ENCODE data around the gene SEC62.

SEC62 gene, protein sequence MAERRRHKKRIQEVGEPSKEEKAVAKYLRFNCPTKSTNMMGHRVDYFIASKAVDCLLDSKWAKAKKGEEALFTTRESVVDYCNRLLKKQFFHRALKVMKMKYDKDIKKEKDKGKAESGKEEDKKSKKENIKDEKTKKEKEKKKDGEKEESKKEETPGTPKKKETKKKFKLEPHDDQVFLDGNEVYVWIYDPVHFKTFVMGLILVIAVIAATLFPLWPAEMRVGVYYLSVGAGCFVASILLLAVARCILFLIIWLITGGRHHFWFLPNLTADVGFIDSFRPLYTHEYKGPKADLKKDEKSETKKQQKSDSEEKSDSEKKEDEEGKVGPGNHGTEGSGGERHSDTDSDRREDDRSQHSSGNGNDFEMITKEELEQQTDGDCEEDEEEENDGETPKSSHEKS

GRCh38 chr3:169966428-169966950 is at the start of gene SEC62:
Gene SEC62, plus strand, starts transcription at chr3:169966807. Its CDS starts 16 bp downstream, at chr3:169966823.
- H3K9me3 ChIP-seq (replicated peaks; ENCODE audit: insufficient read depth, low read length): no peaks in the 10 kb centered on the region
- DNase-seq: peak; percentile 97
- H3F3A ChIP-seq (ENCODE audit: insufficient read depth, low read length): peaks cover 17% of the 10 kb centered on the region
- H3K27me3 ChIP-seq (replicated peaks; ENCODE audit: insufficient read depth, low read length): no peaks in the 10 kb centered on the region
- H3K4me3 ChIP-seq (ENCODE audit: low read length): peak within 1 kb of the TSS; percentile 73
- H4K20me1 ChIP-seq (ENCODE audit: insufficient read depth, low read length): peaks cover 20% of the 10 kb centered on the region; the same call in 1 of the 2 replicates
- TF ChIP-seq EZH2phosphoT487 (IDR thresholded peaks at IDR 0.05; ENCODE audit: low read length) (no peak), CTCF (IDR thresholded peaks at IDR 0.05; ENCODE audit: low read length) (peak; percentile 65)
- peak within 1 kb of the TSS; percentile 89 for H3K4me2 ChIP-seq (ENCODE audit: low read depth, low read length)
- H2AFZ ChIP-seq (ENCODE audit: low read length): peak within 1 kb of the TSS; percentile 81
- H3K36me3 ChIP-seq (replicated peaks; ENCODE audit: insufficient read depth, low read length): no peaks in the 10 kb centered on the region
- H3K27ac ChIP-seq (ENCODE audit: low read length): peak within 1 kb of the TSS; percentile 60; the same call in 1 of the 2 replicates
- H3K79me2 ChIP-seq (ENCODE audit: low read length): peaks cover 57% of the 10 kb centered on the region
- peaks cover 34% of the 10 kb centered on the region for H3K4me1 ChIP-seq (ENCODE audit: low read length)
- H3K9ac ChIP-seq (ENCODE audit: low read length): peak within 1 kb of the TSS; percentile 70
- no peaks in the 10 kb centered on the region for H3K9me2 ChIP-seq (replicated peaks; ENCODE audit: insufficient read depth, low read length)

DNA sequence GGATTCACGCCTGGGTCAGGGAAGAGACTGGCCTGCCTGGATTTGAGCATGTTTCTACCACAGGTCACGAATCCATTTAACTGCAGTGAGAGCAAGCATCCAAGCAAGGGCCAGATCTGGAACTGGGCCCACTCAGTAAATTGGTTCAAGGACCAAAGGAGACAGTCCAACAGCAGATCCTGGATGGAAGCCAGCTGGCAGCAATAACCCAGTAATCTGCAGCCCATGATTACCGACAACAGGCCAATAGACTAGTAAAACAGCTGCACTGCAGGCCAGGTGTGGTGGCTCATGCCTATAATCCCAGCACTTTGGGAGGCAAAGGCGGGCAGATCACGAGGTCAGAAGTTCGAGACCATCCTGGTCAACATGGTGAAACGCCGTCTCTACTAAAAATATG is 43.4 kb upstream of the SEC62 start:
- no peak overlapping the region for H2AFZ ChIP-seq (ENCODE audit: low read length)

GRCh38 chr3:169923831-169924230 is 42.8 kb upstream of the SEC62 start:
- Histone ChIP-seq H3F3A (ENCODE audit: insufficient read depth, low read length) (no peaks in the 10 kb centered on the region), H3K9me2 (replicated peaks; ENCODE audit: insufficient read depth, low read length) (no peaks in the 10 kb centered on the region), H3K4me3 (ENCODE audit: low read length) (no peak overlapping the region), H3K27ac (ENCODE audit: low read length) (no peak overlapping the region), H3K9me3 (replicated peaks; ENCODE audit: insufficient read depth, low read length) (no peaks in the 10 kb centered on the region), H3K4me2 (ENCODE audit: low read depth, low read length) (no peak overlapping the region), H3K36me3 (replicated peaks; ENCODE audit: insufficient read depth, low read length) (no peaks in the 10 kb centered on the region), H3K27me3 (replicated peaks; ENCODE audit: insufficient read depth, low read length) (no peaks in the 10 kb centered on the region), H3K4me1 (ENCODE audit: low read length) (no peaks in the 10 kb centered on the region), H3K9ac (ENCODE audit: low read length) (no peak overlapping the region), H4K20me1 (ENCODE audit: insufficient read depth, low read length) (no peaks in the 10 kb centered on the region), H3K79me2 (ENCODE audit: low read length) (no peaks in the 10 kb centered on the region), H2AFZ (ENCODE audit: low read length) (no peak overlapping the region)
- TF ChIP-seq EZH2 (optimal IDR thresholded peaks at IDR 0.05; ENCODE audit: low read depth, low read length): no peak
- TF ChIP-seq EZH2phosphoT487 (IDR thresholded peaks at IDR 0.05; ENCODE audit: low read length): no peak
- no peak for TF ChIP-seq CTCF (IDR thresholded peaks at IDR 0.05; ENCODE audit: low read length)
- DNase-seq: no peak

More for the DNA sequence above, 43.4 kb upstream of the SEC62 start:
- Histone ChIP-seq H3K4me1 (ENCODE audit: low read length) (no peaks in the 10 kb centered on the region), H3K27me3 (replicated peaks; ENCODE audit: insufficient read depth, low read length) (no peaks in the 10 kb centered on the region), H3K79me2 (ENCODE audit: low read length) (no peaks in the 10 kb centered on the region), H3K9me3 (replicated peaks; ENCODE audit: insufficient read depth, low read length) (no peaks in the 10 kb centered on the region), H3K9me2 (replicated peaks; ENCODE audit: insufficient read depth, low read length) (no peaks in the 10 kb centered on the region), H3K4me3 (ENCODE audit: low read length) (no peak overlapping the region), H3K27ac (ENCODE audit: low read length) (no peak overlapping the region), H3K36me3 (replicated peaks; ENCODE audit: insufficient read depth, low read length) (no peaks in the 10 kb centered on the region), H3K9ac (ENCODE audit: low read length) (no peak overlapping the region), H3K4me2 (ENCODE audit: low read depth, low read length) (no peak overlapping the region), H3F3A (ENCODE audit: insufficient read depth, low read length) (no peaks in the 10 kb centered on the region), H4K20me1 (ENCODE audit: insufficient read depth, low read length) (no peaks in the 10 kb centered on the region)
- DNase-seq: no peak
- TF ChIP-seq CTCF (IDR thresholded peaks at IDR 0.05; ENCODE audit: low read length) (no peak), EZH2 (optimal IDR thresholded peaks at IDR 0.05; ENCODE audit: low read depth, low read length) (no peak), EZH2phosphoT487 (IDR thresholded peaks at IDR 0.05; ENCODE audit: low read length) (no peak)

Data from MM.1S (cell line).